Esophagus squamous epithelium (tissue), 5 donors: ENCODE data around the gene SPATS2L. TPM values are rescaled to one million over a fixed set of nuclear protein-coding genes. Genes with fewer than 3 reads are reported as not detected.
"Not testable (repeated sequence)": the region's sequence is repeated elsewhere in the genome, so short reads cannot be mapped to it uniquely, and the experiment has no call there.

Experiments
- DNase-seq: peaks from one replicate; lab custom pipeline; 2025; lab: John Stamatoyannopoulos, UW
- H3K27ac ChIP-seq, 4 donors: fragments of 200-600 bp; sonication (generic); one replicate each; pipeline ENCODE4 v1.5.1; 2016 to 2019; ENCODE audit warnings: mild to moderate bottlenecking in 1 of 4
- H3K27me3 ChIP-seq, 4 donors: fragments of 200-600 bp; sonication (generic); 1 replicate in 3 of 4; 2 replicates in 1 of 4; pipeline versions ENCODE4 v1.5.1 to v1.6.0; 2017 to 2021; ENCODE audit warnings: antibody characterized with exemption in 1 of 4
- H3K36me3 ChIP-seq, 3 donors: fragments of 200-600 bp; sonication (generic); one replicate each; pipeline ENCODE4 v1.5.1; 2016 to 2019
- H3K4me1 ChIP-seq, 3 donors: fragments of 200-600 bp; sonication (generic); one replicate each; pipeline ENCODE4 v1.5.1; 2017 to 2019
- H3K4me3 ChIP-seq, 4 donors: fragments of 200-600 bp; sonication (generic); 1 replicate in 3 of 4; 2 replicates in 1 of 4; pipeline ENCODE4 v1.5.1; 2016 to 2019; ENCODE audit warnings: mild to moderate bottlenecking in 2 of 4, moderate library complexity in 1 of 4
- H3K9me3 ChIP-seq, 3 donors: fragments of 200-600 bp; sonication (generic); one replicate each; pipeline ENCODE4 v1.5.1; 2016 to 2019
- POLR2A ChIP-seq, 4 donors: fragments of 450-650 bp; IDR thresholded peaks; one replicate each; pipeline ENCODE4 v1.6.1; 2017; ENCODE audit warnings: antibody characterized with exemption in 4 of 4, mild to moderate bottlenecking in 4 of 4, moderate library complexity in 3 of 4
- WGBS, 2 donors: methylation state at CpG; one replicate each; pipeline ENCODE4 v1.1.5; 2018; 5-methylcytosine and 5-hydroxymethylcytosine counted together
- intact Hi-C: fragments of 100-400 bp; cut with DNase I; formaldehyde crosslinking; loops from one replicate; pipeline ENCODE4 v1.15.0; 2022
- total RNA-seq, 4 donors: library from RNA; depleted of rRNA; stranded (reverse); fragments of >200 nt; gene quantifications; one replicate each; pipeline ENCODE4 v1.1.0, GENCODE V29; 2016
- TF ChIP-seq, protein P1 (sequence below), 6 experiments: fragments of 450-650 bp in 4 of 6; fragments of 200-600 bp in 2 of 6; sonication (generic) in 2 of 6; IDR thresholded peaks; one replicate each; pipeline ENCODE4 v1.5.1; 2016 to 2019; ENCODE audit warnings: antibody characterized with exemption in 6 of 6, mild to moderate bottlenecking in 4 of 6, moderate library complexity in 4 of 6
- donor health status: DM: yes; HTN: yes; CAD: no.

Gene SPATS2L
- total RNA-seq, 4 donors from 2014 or later: 53.2 to 91.9 (median 68.3) TPM

DNA sequence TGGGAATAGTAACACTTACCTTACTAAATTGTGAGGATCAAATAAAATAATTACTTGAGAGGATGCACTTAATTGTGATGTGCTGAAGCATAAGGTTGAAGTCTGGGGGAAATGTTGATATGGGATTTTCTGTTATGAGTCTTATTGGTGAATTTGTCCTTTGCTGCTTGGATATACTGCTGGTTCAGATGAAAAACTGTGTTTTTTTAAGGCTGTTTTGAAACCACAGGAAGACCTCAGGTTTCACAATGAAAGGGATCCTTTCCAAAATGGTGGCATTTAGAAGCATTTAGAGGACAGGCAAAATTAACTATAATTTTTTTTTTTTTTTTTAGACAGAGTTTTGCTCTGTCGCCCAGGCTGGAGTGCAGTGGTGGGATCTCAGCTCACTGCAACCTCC lies 34.9 kb downstream of the SPATS2L start:
- H3K9me3 ChIP-seq: no peaks in the 10 kb centered on the region
- peaks cover 0 to 5% (median 0%) of the 10 kb centered on the region in 3 donors for H3K36me3 ChIP-seq
- H3K27ac ChIP-seq: no peak overlapping the region
- intact Hi-C loops: no loop called here
- no peak for TF ChIP-seq POLR2A (IDR thresholded peaks at IDR 0.05)
- TF ChIP-seq, protein P1, sequence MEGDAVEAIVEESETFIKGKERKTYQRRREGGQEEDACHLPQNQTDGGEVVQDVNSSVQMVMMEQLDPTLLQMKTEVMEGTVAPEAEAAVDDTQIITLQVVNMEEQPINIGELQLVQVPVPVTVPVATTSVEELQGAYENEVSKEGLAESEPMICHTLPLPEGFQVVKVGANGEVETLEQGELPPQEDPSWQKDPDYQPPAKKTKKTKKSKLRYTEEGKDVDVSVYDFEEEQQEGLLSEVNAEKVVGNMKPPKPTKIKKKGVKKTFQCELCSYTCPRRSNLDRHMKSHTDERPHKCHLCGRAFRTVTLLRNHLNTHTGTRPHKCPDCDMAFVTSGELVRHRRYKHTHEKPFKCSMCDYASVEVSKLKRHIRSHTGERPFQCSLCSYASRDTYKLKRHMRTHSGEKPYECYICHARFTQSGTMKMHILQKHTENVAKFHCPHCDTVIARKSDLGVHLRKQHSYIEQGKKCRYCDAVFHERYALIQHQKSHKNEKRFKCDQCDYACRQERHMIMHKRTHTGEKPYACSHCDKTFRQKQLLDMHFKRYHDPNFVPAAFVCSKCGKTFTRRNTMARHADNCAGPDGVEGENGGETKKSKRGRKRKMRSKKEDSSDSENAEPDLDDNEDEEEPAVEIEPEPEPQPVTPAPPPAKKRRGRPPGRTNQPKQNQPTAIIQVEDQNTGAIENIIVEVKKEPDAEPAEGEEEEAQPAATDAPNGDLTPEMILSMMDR (IDR thresholded peaks at IDR 0.05): no peak
- H3K27me3 ChIP-seq: no peaks in the 10 kb centered on the region
- WGBS, 2 donors: 100% methylated on average over 1 of the region's 1 CpG
- H3K4me3 ChIP-seq: no peak overlapping the region
- DNase-seq: no peak
- peaks cover 6 to 57% (median 16%) of the 10 kb centered on the region in 3 donors for H3K4me1 ChIP-seq

DNA sequence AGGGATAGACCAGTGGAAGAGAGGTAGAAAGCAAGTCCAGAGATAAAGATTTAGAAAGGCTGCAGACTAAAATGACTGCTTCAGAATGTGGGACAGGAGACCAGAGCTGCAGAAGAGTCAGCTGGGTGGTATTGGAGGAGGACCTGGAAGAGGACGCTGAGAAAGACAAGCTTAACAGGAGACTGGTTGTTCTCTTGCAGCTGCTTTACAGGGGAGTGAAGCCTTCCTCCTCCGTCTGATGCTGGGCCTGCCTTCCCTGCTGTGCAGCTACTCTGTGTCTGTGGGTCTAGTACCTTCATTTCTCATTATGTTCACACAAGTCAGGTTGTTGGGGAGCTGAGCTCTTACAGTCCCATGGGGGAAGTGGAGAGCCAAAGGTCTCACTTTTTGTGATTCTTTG lies 35.7 kb downstream of the SPATS2L start:
- intact Hi-C loops: no loop called here
- no peak overlapping the region for H3K4me3 ChIP-seq
- H3K9me3 ChIP-seq: no peaks in the 10 kb centered on the region
- peaks cover 3 to 48% (median 14%) of the 10 kb centered on the region in 3 donors for H3K4me1 ChIP-seq
- H3K27ac ChIP-seq: no peak overlapping the region
- H3K27me3 ChIP-seq: no peaks in the 10 kb centered on the region
- DNase-seq: no peak
- TF ChIP-seq POLR2A (IDR thresholded peaks at IDR 0.05): no peak
- TF ChIP-seq, protein P1 (IDR thresholded peaks at IDR 0.05): no peak
- peaks cover 0 to 5% (median 0%) of the 10 kb centered on the region in 3 donors for H3K36me3 ChIP-seq
- WGBS, 2 donors: 70 to 79% methylated on average over 2 of the region's 2 CpGs

DNA sequence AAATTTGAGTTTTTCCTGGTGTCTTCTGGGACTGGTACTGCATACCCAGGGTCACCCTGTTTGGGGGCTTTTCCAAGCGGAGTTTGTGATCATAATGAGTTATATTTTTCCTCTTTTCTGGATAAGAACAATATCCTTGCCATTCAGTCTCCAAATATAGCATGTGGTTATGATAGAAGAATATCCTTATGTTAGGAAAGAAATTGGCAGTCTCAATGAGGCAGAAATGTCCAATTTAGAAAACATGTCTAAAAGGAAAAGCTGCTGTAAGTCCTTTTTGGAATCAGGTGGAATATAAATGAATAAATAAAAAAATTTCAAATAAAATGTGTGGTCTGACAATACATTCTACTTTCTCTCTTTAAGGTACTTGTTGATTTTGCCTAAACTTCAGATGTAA lies 36.2 kb downstream of the SPATS2L start:
- H3K4me3 ChIP-seq: no peak overlapping the region
- peaks cover 0 to 46% (median 14%) of the 10 kb centered on the region in 3 donors for H3K4me1 ChIP-seq
- TF ChIP-seq, protein P1 (IDR thresholded peaks at IDR 0.05): no peak
- TF ChIP-seq POLR2A (IDR thresholded peaks at IDR 0.05): no peak
- no peak overlapping the region for H3K27ac ChIP-seq
- intact Hi-C loops: no loop called here
- no peaks in the 10 kb centered on the region for H3K9me3 ChIP-seq
- H3K27me3 ChIP-seq: no peaks in the 10 kb centered on the region
- 54 to 91% methylated on average over 1 of the region's 1 CpG for WGBS, 2 donors
- peaks cover 0 to 5% (median 0%) of the 10 kb centered on the region in 3 donors for H3K36me3 ChIP-seq
- DNase-seq: no peak

DNA sequence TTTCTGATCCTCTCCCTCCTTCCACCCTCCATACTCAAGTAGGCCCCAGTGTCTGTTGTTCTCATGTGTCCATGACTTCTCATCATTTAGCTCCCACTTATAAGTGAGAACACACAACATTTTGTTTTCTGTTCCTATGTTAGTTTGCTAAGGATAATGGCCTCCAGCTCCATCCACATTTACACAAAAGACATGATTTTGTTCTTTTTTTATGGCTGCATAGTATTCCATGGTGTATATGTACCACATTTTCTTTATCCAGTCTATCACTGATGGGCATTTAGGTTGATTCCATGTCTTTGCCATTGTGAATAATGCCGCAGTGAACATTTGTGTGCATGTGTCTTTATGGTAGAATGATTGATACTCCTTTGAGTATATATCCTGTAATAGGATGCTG lies 37.7 kb downstream of the SPATS2L start:
- intact Hi-C loops, H3K9me3 ChIP-seq: not testable (repeated sequence)
- WGBS, 2 donors: 94 to 100% methylated on average over 1 of the region's 1 CpG

DNA sequence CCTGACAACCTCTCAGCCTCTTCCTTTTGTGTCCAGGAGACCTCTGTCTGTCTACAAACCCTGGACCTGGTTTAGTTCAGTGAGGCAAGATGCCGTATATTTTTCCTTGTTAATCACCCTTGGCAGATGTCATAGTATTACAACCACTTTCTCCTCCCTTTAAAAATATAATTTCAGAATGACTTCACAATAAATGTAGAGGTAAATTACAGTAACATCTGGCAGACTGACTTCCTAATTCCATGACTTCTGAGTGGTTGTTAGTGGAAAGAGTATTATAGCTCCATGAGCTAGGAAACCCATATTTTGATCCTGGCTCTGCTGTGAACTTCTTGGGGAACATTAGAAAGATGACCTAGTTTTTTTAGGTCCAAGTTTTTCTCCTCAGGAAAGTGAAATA lies 39.5 kb downstream of the SPATS2L start:
- no peak for DNase-seq
- Histone ChIP-seq H3K4me3 (no peak overlapping the region), H3K27me3 (no peaks in the 10 kb centered on the region), H3K27ac (no peak overlapping the region), H3K9me3 (no peaks in the 10 kb centered on the region), H3K36me3 (no peaks in the 10 kb centered on the region), H3K4me1 (peaks cover 5 to 28% (median 9%) of the 10 kb centered on the region in 3 donors)
- intact Hi-C loops: no loop called here
- TF ChIP-seq POLR2A (IDR thresholded peaks at IDR 0.05): no peak
- TF ChIP-seq, protein P1 (IDR thresholded peaks at IDR 0.05): no peak
- whole genome bisulfite sequencing, 2 donors: 60 to 75% methylated on average over 1 of the region's 1 CpG

More for the DNA sequence above, 37.7 kb downstream of the SPATS2L start:
- H3K4me3 ChIP-seq, H3K36me3 ChIP-seq, H3K27me3 ChIP-seq, DNase-seq, H3K27ac ChIP-seq: not testable (repeated sequence)
- peaks cover 5 to 46% (median 9%) of the 10 kb centered on the region in 3 donors for H3K4me1 ChIP-seq

DNA sequence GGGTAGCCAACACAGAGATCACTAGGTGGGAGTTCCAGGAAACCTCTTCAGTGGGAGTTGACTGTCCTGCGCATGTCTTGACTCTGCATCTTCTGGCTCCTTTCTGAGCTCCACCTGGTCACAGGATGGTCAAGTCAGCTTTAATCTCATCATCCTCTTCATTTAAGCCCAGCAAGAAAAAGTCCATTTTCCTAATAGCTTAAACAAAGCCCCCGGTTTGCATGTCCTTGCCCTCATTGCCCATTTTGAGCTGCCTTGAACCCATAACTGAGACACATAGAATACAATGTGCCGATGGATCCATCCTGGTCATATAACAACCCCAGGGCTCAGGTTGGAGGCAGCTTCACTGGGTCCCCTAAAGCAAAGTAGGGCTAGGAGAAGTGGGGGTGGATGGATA lies 40.8 kb downstream of the SPATS2L start:
- no peaks in the 10 kb centered on the region for H3K27me3 ChIP-seq
- TF ChIP-seq POLR2A (IDR thresholded peaks at IDR 0.05): no peak
- TF ChIP-seq, protein P1 (IDR thresholded peaks at IDR 0.05): no peak
- 95 to 100% methylated on average over 3 of the region's 3 CpGs for WGBS, 2 donors
- intact Hi-C loops: no loop called here
- no peaks in the 10 kb centered on the region for H3K36me3 ChIP-seq
- peaks cover 5 to 30% (median 10%) of the 10 kb centered on the region in 3 donors for H3K4me1 ChIP-seq
- no peak overlapping the region for H3K4me3 ChIP-seq
- H3K9me3 ChIP-seq: no peaks in the 10 kb centered on the region
- no peak for DNase-seq
- H3K27ac ChIP-seq: no peak overlapping the region
